Brain microvascular endothelial cell (primary cell): ENCODE measurements around the gene OSBPL2.

Experiments
- DNase-seq: peaks from one replicate; pipeline ENCODE4 v3.0.0-alpha.2; 2020
- H3K27ac ChIP-seq: fragments of 250-450 bp; sonication (Bioruptor Pico); 2 replicates; pipeline ENCODE4 v1.5.1; 2020; ENCODE audit warnings: mild to moderate bottlenecking, moderate library complexity
- H3K27me3 ChIP-seq: fragments of 250-450 bp; sonication (Bioruptor Pico); replicated peaks from 2 replicates; pipeline ENCODE4 v1.5.1; 2020; ENCODE audit warnings: mild to moderate bottlenecking
- H3K36me3 ChIP-seq: fragments of 250-450 bp; sonication (Bioruptor Pico); replicated peaks from 2 replicates; pipeline ENCODE4 v1.5.1; 2020; ENCODE audit warnings: mild to moderate bottlenecking
- H3K4me3 ChIP-seq: 2 replicates; pipeline ENCODE4 v1.5.1; 2011; ENCODE audit warnings: low read depth, mild to moderate bottlenecking, control low read depth, low read length, moderate library complexity
- in situ Hi-C: cut with HindIII; loops from 2 replicates; pipeline ENCODE4 v1.10.0; 2017; ENCODE audit warnings: low sequenced_read_pairs, low pct_ligation_motif_present
- TF ChIP-seq, protein P1 (sequence below): IDR thresholded peaks from 2 replicates; pipeline ENCODE4 v1.5.1; 2011; ENCODE audit warnings: low read depth, mild to moderate bottlenecking, moderate library complexity, low read length, control low read depth, inconsistent platforms; ENCODE audit errors: missing control alignments

The OSBPL2 gene

DNA sequence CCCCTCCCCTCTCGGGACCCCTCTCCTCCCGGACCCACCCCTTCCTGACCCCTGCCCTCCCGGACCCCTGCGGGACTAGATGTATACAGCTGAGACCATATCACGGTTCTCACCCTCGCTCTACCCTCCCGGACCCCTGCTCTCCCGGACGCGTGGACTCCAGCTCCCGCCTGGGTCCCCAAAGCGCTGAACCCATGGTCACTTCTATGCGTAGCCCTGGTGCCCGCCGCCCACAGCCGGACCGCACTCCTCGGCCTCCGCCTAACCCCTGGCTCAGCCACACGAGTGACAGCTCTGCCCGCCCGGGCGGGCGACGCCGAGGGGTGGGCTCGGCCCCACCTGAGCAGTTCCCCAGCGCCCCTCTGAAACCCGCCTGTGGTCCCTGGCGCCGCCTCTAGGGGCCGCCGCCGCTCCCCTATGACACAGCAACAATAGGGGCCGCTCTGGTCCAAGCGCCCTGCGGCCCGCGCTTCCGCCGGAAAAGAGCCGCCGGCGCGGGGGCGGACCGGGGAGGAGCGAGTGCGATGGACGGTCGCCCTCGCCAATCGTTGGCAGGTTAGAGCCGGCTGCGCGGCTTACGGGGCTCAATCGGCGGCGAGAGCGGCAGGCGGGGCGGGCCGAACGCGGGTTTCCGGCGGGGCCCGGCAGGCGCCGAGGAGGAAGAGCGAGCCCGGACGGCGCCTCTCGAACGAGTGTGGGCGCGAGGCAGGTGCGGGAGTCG is 64.2 kb downstream of the OSBPL2 start, which contains the start of gene ADRM1:
Gene ADRM1, plus strand, starts transcription at position 657 of the 721 bp plus-strand sequence. CDS start 572 bp downstream, outside the sequence.
- H3K36me3 ChIP-seq: peaks cover 35% of the 10 kb centered on the region
- H3K4me3 ChIP-seq: peak within 1 kb of the TSS; percentile 85
- TF ChIP-seq, protein P1, sequence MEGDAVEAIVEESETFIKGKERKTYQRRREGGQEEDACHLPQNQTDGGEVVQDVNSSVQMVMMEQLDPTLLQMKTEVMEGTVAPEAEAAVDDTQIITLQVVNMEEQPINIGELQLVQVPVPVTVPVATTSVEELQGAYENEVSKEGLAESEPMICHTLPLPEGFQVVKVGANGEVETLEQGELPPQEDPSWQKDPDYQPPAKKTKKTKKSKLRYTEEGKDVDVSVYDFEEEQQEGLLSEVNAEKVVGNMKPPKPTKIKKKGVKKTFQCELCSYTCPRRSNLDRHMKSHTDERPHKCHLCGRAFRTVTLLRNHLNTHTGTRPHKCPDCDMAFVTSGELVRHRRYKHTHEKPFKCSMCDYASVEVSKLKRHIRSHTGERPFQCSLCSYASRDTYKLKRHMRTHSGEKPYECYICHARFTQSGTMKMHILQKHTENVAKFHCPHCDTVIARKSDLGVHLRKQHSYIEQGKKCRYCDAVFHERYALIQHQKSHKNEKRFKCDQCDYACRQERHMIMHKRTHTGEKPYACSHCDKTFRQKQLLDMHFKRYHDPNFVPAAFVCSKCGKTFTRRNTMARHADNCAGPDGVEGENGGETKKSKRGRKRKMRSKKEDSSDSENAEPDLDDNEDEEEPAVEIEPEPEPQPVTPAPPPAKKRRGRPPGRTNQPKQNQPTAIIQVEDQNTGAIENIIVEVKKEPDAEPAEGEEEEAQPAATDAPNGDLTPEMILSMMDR: peak; percentile 76
- in situ Hi-C loops: no loop called here
- H3K27ac ChIP-seq: peak within 1 kb of the TSS; percentile 83
- no peaks in the 10 kb centered on the region for H3K27me3 ChIP-seq
- peak; percentile 90 for DNase-seq

DNA sequence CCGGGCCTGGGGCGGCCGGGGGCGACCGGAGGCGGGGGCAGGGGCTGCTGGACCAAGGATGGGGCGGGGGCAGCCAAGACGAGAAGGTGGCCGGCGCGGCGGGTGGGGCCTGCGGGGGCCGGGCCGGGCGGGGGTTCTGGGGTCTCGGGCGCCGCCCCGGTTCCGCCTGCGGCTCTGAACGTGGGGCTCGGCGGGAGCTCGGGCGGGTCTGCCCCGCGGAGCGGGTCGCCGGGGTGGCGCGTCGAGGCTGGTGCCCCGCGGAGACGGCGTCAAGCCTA is 64.7 kb downstream of the OSBPL2 start:
- in situ Hi-C loops: no loop called here
- Histone ChIP-seq H3K27me3 (no peaks in the 10 kb centered on the region), H3K4me3 (peak overlapping the region; percentile 85), H3K27ac (peak overlapping the region; percentile 56), H3K36me3 (peaks cover 40% of the 10 kb centered on the region)
- TF ChIP-seq, protein P1: no peak
- DNase-seq: no peak

DNA sequence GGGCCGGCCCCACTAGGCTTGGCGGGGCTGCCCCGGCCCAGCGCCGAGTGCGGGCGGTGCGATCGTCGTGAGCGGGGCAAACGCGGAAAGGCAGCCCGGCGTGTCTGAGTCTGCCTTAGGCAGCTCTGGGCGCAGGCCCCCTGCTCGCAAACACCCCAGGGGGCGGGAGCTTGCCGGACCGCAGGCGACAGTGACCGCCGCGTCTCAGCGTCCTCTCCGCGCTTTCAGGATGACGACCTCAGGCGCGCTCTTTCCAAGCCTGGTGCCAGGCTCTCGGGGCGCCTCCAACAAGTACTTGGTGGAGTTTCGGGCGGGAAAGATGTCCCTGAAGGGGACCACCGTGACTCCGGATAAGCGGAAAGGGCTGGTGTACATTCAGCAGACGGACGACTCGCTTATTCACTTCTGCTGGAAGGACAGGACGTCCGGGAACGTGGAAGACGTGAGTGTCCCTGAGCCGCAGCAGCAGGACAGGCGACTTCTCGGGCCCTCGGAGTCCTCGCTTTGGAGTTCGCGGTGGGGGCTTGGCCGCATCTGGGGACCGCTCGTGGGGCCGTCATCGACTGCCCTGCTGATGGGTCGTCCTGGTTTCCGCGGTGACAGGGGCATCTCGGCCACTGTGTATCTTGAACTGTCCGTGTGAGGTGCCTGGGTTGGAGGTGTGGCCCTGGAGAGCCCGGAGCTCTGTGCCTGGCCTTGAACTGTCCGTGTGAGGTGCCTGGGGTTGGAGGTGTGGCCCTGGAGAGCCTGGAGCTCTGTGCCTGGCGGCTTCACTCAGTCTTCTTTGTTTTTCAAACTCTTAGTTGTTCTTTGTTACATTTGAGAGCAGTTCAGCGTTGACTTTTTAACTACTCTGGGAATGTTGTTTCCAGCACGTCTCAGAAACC is 65.3 kb downstream of the OSBPL2 start:
- TF ChIP-seq, protein P1: no peak
- in situ Hi-C loops: no loop called here

DNA sequence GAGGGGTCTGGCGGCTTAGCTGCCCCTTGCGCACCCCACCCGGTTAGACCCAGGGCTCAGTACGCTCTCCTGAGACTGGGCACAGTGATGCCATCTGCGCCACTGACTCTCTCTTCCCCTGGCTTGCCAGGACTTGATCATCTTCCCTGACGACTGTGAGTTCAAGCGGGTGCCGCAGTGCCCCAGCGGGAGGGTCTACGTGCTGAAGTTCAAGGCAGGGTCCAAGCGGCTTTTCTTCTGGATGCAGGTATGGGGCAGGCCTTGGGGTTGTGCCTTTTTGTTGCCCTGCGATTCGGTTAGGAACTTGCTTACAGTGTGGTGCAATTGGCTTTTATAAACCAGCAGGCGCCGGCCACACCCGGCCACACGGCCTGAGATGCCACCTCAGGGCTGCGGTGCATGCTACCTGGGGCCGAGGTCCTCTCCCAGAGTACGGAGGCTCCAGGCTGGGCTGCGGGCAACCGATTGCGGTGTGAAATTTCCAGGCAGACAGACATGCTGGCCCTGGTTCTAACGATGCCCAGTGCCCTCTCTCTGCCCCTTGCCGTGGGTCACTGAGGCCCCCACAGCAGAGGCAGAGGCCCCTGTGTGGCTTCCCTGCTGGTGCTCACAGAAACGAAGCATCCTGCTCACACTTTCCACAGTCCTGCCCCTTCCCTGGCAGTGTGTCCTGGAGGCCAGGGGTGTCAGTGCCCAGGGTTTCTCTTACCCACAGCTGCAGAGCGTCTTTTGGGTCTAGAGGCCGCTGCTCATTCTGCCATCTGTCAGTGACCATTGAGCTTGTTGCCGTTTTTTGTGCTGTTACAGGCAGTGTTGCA is 66.2 kb downstream of the OSBPL2 start:
- Histone ChIP-seq H3K4me3 (peak overlapping the region; percentile 85), H3K36me3 (peaks cover 53% of the 10 kb centered on the region), H3K27ac (no peak overlapping the region), H3K27me3 (no peaks in the 10 kb centered on the region)
- TF ChIP-seq, protein P1: no peak
- in situ Hi-C loops: no loop called here
- no peak for DNase-seq

More for the DNA sequence above, 65.3 kb downstream of the OSBPL2 start:
- H3K4me3 ChIP-seq: peak overlapping the region; percentile 85
- peaks cover 46% of the 10 kb centered on the region for H3K36me3 ChIP-seq
- no peaks in the 10 kb centered on the region for H3K27me3 ChIP-seq
- peak overlapping the region; percentile 56 for H3K27ac ChIP-seq
- DNase-seq: no peak

DNA sequence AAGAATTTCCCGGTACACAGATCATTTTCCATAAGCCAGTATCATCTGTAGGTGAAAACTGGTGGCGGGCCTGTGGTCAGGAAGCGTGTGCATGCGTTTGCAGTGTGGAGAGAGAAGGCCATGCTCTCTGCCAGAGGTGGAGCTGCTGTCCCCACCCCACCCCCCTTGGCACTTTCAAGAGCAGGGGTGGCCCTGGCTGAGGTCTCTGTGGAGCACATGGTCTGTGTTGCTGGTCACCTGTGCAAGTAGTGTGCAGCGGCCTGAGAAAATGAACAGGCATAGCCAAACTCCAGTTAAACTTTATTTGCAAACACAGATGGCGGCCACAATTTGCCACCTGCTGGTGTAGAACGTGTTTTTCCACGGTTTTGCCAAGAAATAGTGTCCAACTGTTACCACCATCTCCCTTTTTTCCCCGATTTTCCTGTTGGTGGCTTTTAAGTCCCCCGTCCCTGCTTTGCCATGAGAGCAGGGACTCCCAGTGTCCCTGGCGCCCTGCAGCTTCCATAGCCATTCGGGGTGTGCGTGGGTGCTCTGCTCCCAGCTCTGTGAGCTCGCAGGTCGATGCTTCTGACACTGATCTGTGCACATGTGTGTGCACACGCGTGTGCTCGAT is 66.9 kb downstream of the OSBPL2 start:
- peak overlapping the region; percentile 5 for H3K4me3 ChIP-seq

More for the DNA sequence above, 66.9 kb downstream of the OSBPL2 start:
- Histone ChIP-seq H3K27ac (no peak overlapping the region), H3K36me3 (peaks cover 60% of the 10 kb centered on the region), H3K27me3 (no peaks in the 10 kb centered on the region)
- no peak for DNase-seq
- TF ChIP-seq, protein P1: no peak
- in situ Hi-C loops: no loop called here
